Measurements from ENCODE around the gene TFPT. TPM values are rescaled to one million over a fixed set of nuclear protein-coding genes. Genes with fewer than 3 reads are reported as not detected.

TFPT gene
- total and polyA plus RNA-seq, 5 experiments from 2014 or later = 14.2 to 24.4 (median 17.4) TPM

GRCh38 chr19:54095136-54095858 lies 20.2 kb downstream of the TFPT start:
- H3K4me1 Mint-ChIP-seq = peaks cover 6 to 19% (median 12%) of the 10 kb centered on the region in 4 donors
- H3K4me3 Mint-ChIP-seq = peak overlapping the region in 7 of 10 donors; percentile 11 to 84 (median 33)
- H3K9me3 Mint-ChIP-seq = no peaks in the 10 kb centered on the region
- no peak for ATAC-seq
- POLR2A ChIA-PET = interaction anchor here (0.6 to 1.4 kb wide), 5 partner anchors 16 to 229 kb away, joined by 3 to 4 read pairs (median 3); partner anchors contain the start of genes CNOT3, PRPF31 and TFPT
- H3K27me3 Mint-ChIP-seq = peaks cover 12 to 38% (median 23%) of the 10 kb centered on the region in 5 donors
- H3K36me3 Mint-ChIP-seq = peaks cover 0 to 6% (median 0%) of the 10 kb centered on the region in 3 donors
- DNase-seq = no peak
- peak overlapping the region in 1 of 10 donors; percentile 56 for H3K27ac Mint-ChIP-seq

- H3K27me3 Mint-ChIP-seq = peaks cover 12 to 40% (median 23%) of the 10 kb centered on the region in 5 donors
- H3K4me1 Mint-ChIP-seq = peaks cover 6 to 19% (median 12%) of the 10 kb centered on the region in 4 donors
- POLR2A ChIA-PET = interaction anchor here (0.6 kb wide), 2 partner anchors 17 to 76 kb away, joined by 3 to 4 read pairs; no protein-coding TSS in a partner anchor
- no peak for DNase-seq
- H3K4me3 Mint-ChIP-seq = peak overlapping the region in 8 of 10 donors; percentile 14 to 69 (median 30)
- H3K27ac Mint-ChIP-seq = peak overlapping the region in 2 of 10 donors; percentile 25 to 35
- H3K9me3 Mint-ChIP-seq = no peaks in the 10 kb centered on the region
- no peak for ATAC-seq
- peaks cover 0 to 6% (median 0%) of the 10 kb centered on the region in 3 donors for H3K36me3 Mint-ChIP-seq
These were observed 20.9 kb downstream of the TFPT start for GRCh38 chr19:54094426-54095000.

GRCh38 chr19:54084410-54084809 lies 31.0 kb downstream of the TFPT start:
- H3K27me3 Mint-ChIP-seq = peaks cover 0 to 17% (median 5%) of the 10 kb centered on the region in 5 donors

GRCh38 chr19:54081032-54081431 lies 34.4 kb downstream of the TFPT start, which contains the start of gene TARM1:
TSS of gene TARM1 (minus strand) at chr19:54081365. CDS start at chr19:54081340, 25 bp downstream.
- H3K27me3 Mint-ChIP-seq = peaks cover 3 to 15% (median 6%) of the 10 kb centered on the region in 5 donors
- POLR2A ChIA-PET = no interaction called here
- peaks cover 0 to 42% (median 9%) of the 10 kb centered on the region in 9 donors for H3K9me3 Mint-ChIP-seq
- H3K36me3 Mint-ChIP-seq = peaks cover 0 to 16% (median 0%) of the 10 kb centered on the region in 3 donors
- no peak within 1 kb of the TSS for H3K4me3 Mint-ChIP-seq
- H3K27ac Mint-ChIP-seq = no peak within 1 kb of the TSS
- no peak for DNase-seq
- no peak for ATAC-seq
- H3K4me1 Mint-ChIP-seq = no peaks in the 10 kb centered on the region

More at GRCh38 chr19:54084410-54084809, 31.0 kb downstream of the TFPT start:
- DNase-seq = no peak
- Mint-ChIP-seq H3K4me1 (no peaks in the 10 kb centered on the region), H3K27ac (no peak overlapping the region), H3K4me3 (no peak overlapping the region), H3K36me3 (peaks cover 0 to 16% (median 0%) of the 10 kb centered on the region in 3 donors), H3K9me3 (peaks cover 0 to 42% (median 8%) of the 10 kb centered on the region in 9 donors)
- POLR2A ChIA-PET = no interaction called here
- no peak for ATAC-seq

GRCh38 chr19:54077334-54077733 lies 38.1 kb downstream of the TFPT start:
- DNase-seq (no peak), ATAC-seq (no peak)
- Mint-ChIP-seq H3K27me3 (peaks cover 0 to 15% (median 6%) of the 10 kb centered on the region in 5 donors), H3K27ac (no peak overlapping the region), H3K4me1 (no peaks in the 10 kb centered on the region), H3K4me3 (no peak overlapping the region), H3K9me3 (peaks cover 0 to 27% (median 5%) of the 10 kb centered on the region in 9 donors), H3K36me3 (peaks cover 0 to 6% (median 0%) of the 10 kb centered on the region in 3 donors)
- POLR2A ChIA-PET = no interaction called here

- ATAC-seq = no peak
- Mint-ChIP-seq H3K4me1 (no peaks in the 10 kb centered on the region), H3K36me3 (no peaks in the 10 kb centered on the region), H3K4me3 (no peak overlapping the region), H3K9me3 (peaks cover 0 to 5% (median 0%) of the 10 kb centered on the region in 9 donors), H3K27ac (no peak overlapping the region), H3K27me3 (peaks cover 0 to 13% (median 11%) of the 10 kb centered on the region in 5 donors)
- POLR2A ChIA-PET = no interaction called here
- no peak for DNase-seq
These were observed 40.6 kb downstream of the TFPT start for GRCh38 chr19:54074851-54075250.

- no peak for ATAC-seq
- POLR2A ChIA-PET = no interaction called here
- Mint-ChIP-seq H3K36me3 (no peaks in the 10 kb centered on the region), H3K4me1 (no peaks in the 10 kb centered on the region), H3K9me3 (peaks cover 0 to 3% (median 0%) of the 10 kb centered on the region in 9 donors), H3K27me3 (peaks cover 0 to 15% (median 10%) of the 10 kb centered on the region in 5 donors), H3K4me3 (no peak overlapping the region), H3K27ac (no peak overlapping the region)
- DNase-seq = no peak
These were observed 41.6 kb downstream of the TFPT start for GRCh38 chr19:54073829-54074228.

- no peak overlapping the region for H3K27ac Mint-ChIP-seq
- peaks cover 0 to 7% (median 0%) of the 10 kb centered on the region in 9 donors for H3K9me3 Mint-ChIP-seq
- H3K4me1 Mint-ChIP-seq = no peaks in the 10 kb centered on the region
- H3K4me3 Mint-ChIP-seq = no peak overlapping the region
- POLR2A ChIA-PET = no interaction called here
- ATAC-seq (no peak), DNase-seq (no peak)
- H3K36me3 Mint-ChIP-seq = no peaks in the 10 kb centered on the region
- H3K27me3 Mint-ChIP-seq = peaks cover 6 to 29% (median 19%) of the 10 kb centered on the region in 5 donors
These were observed 46.0 kb downstream of the TFPT start for GRCh38 chr19:54069470-54069869.

- Mint-ChIP-seq H3K4me1 (no peaks in the 10 kb centered on the region), H3K36me3 (no peaks in the 10 kb centered on the region), H3K27me3 (peaks cover 10 to 58% (median 19%) of the 10 kb centered on the region in 5 donors), H3K4me3 (no peak within 1 kb of the TSS), H3K9me3 (peaks cover 0 to 4% (median 0%) of the 10 kb centered on the region in 9 donors), H3K27ac (no peak within 1 kb of the TSS)
- POLR2A ChIA-PET = no interaction called here
- ATAC-seq (no peak), DNase-seq (no peak)
These were observed 51.9 kb downstream of the TFPT start, which contains the start of gene VSTM1 for GRCh38 chr19:54063350-54064116. TSS of gene VSTM1 (minus strand) at chr19:54063897. CDS start at chr19:54063777, 120 bp downstream.

GRCh38 chr19:54062643-54063042 lies 52.8 kb downstream of the TFPT start:
- Mint-ChIP-seq H3K4me3 (no peak overlapping the region), H3K9me3 (peaks cover 0 to 4% (median 0%) of the 10 kb centered on the region in 9 donors), H3K27me3 (peaks cover 10 to 56% (median 19%) of the 10 kb centered on the region in 5 donors), H3K36me3 (no peaks in the 10 kb centered on the region), H3K4me1 (no peaks in the 10 kb centered on the region), H3K27ac (peak overlapping the region in 1 of 10 donors; percentile 82)
- DNase-seq (no peak), ATAC-seq (no peak)
- POLR2A ChIA-PET = no interaction called here

Measured in naive thymus-derived CD8-positive, alpha-beta T cell (primary cell).